ENCODE measurements around the gene ELL.

Gene ELL

DNA sequence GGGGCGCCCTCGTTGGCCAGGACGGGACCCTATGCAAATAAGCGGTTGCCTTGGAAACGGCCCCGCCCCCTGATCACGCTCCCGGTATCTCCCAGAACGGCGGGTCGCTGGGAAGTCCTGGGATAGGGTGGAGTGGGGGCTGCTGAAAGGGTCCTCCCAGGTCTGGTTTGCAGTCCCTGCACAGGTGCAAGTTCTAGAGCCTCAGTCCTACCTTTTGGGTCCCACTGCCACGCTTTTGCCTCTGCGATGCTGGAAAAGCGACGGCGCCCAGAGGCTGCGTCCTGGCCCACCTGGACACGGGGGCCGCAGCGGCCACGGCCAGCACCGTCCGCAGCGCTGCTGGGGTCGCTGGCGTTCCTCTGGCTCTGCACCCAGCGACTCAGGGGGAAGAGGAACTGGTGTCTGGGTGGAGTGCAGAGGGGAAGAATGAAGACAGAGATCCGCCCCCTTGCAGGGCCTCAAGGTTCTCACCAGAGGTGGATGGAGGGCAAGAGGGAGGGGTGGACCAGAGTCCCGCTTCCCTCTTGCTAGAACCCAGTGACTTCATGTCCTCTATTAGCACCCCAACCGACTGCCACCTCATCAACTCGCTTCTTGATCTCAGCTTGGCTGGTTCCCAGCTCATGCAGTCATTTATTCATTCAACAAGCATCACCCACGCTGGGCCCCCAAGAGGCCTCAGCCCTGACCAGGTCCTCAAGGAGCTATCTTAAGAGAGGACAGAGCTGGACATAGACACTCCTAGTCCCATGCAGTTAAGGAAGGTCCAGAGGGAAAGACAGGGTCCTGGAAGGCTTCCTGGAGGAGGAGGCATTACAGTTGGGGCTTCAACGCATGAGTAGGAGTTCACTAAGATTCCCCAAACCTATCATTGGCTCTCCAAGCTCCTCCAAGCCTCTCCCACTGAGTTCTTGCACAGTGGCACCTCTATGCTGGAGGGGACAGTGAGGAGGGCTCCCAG is 124.3 kb downstream of the ELL start, which contains the start of gene LRRC25:
Gene LRRC25 (minus strand): TSS at position 381 of the 961 bp plus-strand sequence. CDS start 659 bp downstream, outside the sequence.
- peak; percentile 23 for DNase-seq (ENCODE audit: low spot score)

DNA sequence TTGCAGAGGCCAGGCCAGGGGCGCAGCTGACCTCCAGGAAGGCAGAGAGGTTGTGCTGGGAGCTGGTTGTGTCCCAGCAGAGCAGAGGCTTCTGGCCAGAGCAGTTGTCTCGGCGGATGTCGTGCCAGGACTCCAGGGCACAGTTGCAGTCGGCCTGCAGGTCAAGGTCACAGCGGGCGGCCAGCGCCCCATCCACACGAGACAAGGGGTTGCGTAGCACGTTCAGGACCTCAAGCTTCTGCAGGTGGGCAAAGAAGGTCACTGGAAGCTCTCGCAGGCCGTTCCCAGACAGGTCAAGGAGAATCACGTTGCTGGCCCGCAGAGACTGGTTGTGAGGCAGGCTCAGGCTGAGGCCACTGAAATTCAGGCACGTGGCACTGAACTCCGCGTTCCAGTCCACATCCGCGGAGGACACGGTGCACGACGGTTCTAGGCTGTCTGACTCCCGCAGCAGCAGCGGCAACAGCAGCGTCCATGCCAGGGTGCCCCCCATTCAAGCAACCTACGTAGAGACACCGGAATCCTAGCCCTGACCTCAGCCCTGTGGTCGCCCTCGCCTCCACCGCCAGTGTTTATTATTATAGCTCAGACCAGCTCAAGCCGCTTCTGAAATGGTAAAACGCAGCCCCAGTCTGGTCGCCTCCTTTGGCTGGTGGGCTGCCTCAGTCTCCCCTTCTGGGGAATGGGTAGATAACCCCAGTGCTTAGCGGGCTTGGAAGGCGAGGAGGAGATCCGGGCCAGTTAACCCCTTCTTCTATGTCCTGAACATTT is 125.2 kb downstream of the ELL start:
- no peak for DNase-seq (ENCODE audit: low spot score)

DNA sequence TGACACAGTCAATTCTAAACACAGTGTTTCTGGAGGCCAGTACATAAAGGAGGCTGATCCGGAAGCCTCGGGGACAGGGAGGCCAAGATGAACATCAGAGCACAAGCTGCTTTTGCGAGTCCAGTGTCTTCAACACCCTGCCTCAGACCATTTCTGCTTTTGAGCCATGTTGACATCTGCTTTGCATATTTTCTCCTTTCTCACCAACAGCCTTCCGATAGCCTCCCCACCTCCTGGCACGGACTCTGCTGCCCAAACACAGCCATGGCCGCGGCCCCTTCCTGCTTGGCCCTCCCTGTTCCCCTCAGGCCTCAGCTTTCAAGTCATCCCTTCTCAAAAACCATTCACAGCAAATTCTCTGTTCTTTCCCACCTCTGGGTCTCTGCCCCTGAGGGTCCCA is 128.0 kb downstream of the ELL start:
- no peak for DNase-seq (ENCODE audit: low spot score)

DNA sequence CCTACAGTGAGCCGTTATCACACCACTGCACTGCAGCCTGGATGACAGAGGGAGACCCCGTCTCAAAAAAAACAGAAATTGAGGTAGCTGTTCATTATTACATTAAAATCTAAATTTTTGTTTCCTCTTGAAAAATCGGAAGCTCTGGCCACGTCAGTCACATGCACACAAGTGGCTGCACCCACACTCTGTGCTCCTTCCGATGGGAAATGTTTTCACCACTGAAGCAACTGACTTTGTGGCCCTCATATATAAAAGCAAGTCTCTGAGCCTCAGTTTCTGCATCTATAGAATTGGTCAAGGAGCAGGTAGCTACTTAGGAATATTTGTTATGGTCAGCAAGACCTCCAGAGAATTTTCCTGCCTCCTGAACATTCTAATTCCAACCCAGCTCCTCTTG is 128.9 kb downstream of the ELL start:
- no peak for DNase-seq (ENCODE audit: low spot score)

Data from CD4-positive, alpha-beta T cell treated with Interleukin-2 at 100 ng/mL for 4 hours (primary cell).